OCI-LY7 (cell line): Measurements from ENCODE around the gene KCNIP4. TPM values are rescaled to one million over a fixed set of nuclear protein-coding genes. Genes with fewer than 3 reads are reported as not detected.

Source experiments
- BruUV-seq: library from RNA; stranded (reverse); fragments of 400-500 nt; replicated peaks from 2 replicates; lab custom pipeline; 2021; lab: Mats Ljungman, UMichigan
- CTCF ChIA-PET: fragments of 300-600 bp; sonication (Branson Sonifier 250); formaldehyde crosslinking; loops from one replicate; lab custom pipeline; 2022; ENCODE audit warnings: antibody characterized with exemption; ENCODE audit not compliant: unreplicated experiment; lab: Charles Lee
- POLR2A ChIA-PET: fragments of 300-600 bp; sonication (Branson Sonifier 250); formaldehyde crosslinking; loops from one replicate; lab custom pipeline; 2022; ENCODE audit warnings: antibody characterized with exemption; lab: Charles Lee
- DNase-seq: peaks from one replicate; pipeline ENCODE4 v3.0.0-alpha.2; 2015; ENCODE audit warnings: low spot score
- H2AFZ ChIP-seq: fragments of 200-600 bp; sonication (generic), shearing (Covaris generic); 2 replicates; pipeline ENCODE4 v1.6.1; 2014; ENCODE audit warnings: mild to moderate bottlenecking, antibody characterized with exemption, low read length, moderate library complexity
- H3K27ac ChIP-seq: fragments of 200-600 bp; sonication (generic); 2 replicates; pipeline ENCODE4 v1.5.1; 2014; ENCODE audit warnings: mixed run types, low read depth, mild to moderate bottlenecking, moderate library complexity, low read length, inconsistent platforms; ENCODE audit not compliant: poor library complexity, severe bottlenecking
- H3K36me3 ChIP-seq: fragments of 200-600 bp; sonication (generic); 2 replicates; pipeline ENCODE4 v1.6.1; 2014; ENCODE audit warnings: mild to moderate bottlenecking, antibody characterized with exemption, low read length, moderate library complexity, mixed read lengths; ENCODE audit not compliant: insufficient read depth
- H3K4me1 ChIP-seq: fragments of 200-600 bp; sonication (generic); 2 replicates; pipeline ENCODE4 v1.5.1; 2014; ENCODE audit warnings: mild to moderate bottlenecking, low read length; ENCODE audit not compliant: insufficient read depth, poor library complexity, severe bottlenecking
- H3K4me2 ChIP-seq: fragments of 200-600 bp; sonication (generic); 2 replicates; pipeline ENCODE4 v1.6.1; 2014; ENCODE audit warnings: mild to moderate bottlenecking, low read length
- H3K4me3 ChIP-seq: fragments of 200-600 bp; sonication (generic); 2 replicates; pipeline ENCODE4 v1.5.1; 2014; ENCODE audit warnings: mild to moderate bottlenecking, low read depth, low read length; ENCODE audit not compliant: poor library complexity, severe bottlenecking
- H3K79me2 ChIP-seq: fragments of 200-600 bp; sonication (generic); 2 replicates; pipeline ENCODE4 v1.6.1; 2016; ENCODE audit warnings: low read depth, mild to moderate bottlenecking, low read length, moderate library complexity, mixed read lengths; ENCODE audit not compliant: insufficient read depth
- H3K9me2 ChIP-seq: fragments of 200-600 bp; sonication (generic); 2 replicates; pipeline ENCODE4 v1.6.1; 2016; ENCODE audit warnings: mild to moderate bottlenecking, low read length, mixed read lengths; ENCODE audit not compliant: insufficient read depth
- H3K9me3 ChIP-seq: fragments of 200-600 bp; sonication (generic); 2 replicates; pipeline ENCODE4 v1.6.1; 2014; ENCODE audit warnings: mild to moderate bottlenecking, mixed run types, low read length, mixed read lengths
- H4K20me1 ChIP-seq: fragments of 200-600 bp; sonication (generic); 2 replicates; pipeline ENCODE4 v1.6.1; 2014; ENCODE audit warnings: mild to moderate bottlenecking, antibody characterized with exemption, low read length, moderate library complexity, mixed read lengths; ENCODE audit not compliant: insufficient read depth
- CTCF ChIP-seq: fragments of 200-600 bp; sonication (generic); conservative IDR thresholded peaks from 2 replicates; pipeline ENCODE4 v1.5.1; 2014; ENCODE audit warnings: mild to moderate bottlenecking, antibody characterized with exemption, low read length, moderate library complexity, mixed read lengths
- EZH2phosphoT487 ChIP-seq: fragments of 200-600 bp; sonication (generic); IDR thresholded peaks from 2 replicates; pipeline ENCODE4 v1.6.1; 2018; ENCODE audit warnings: low read depth, borderline replicate concordance, mild to moderate bottlenecking, mixed run types, antibody characterized with exemption, low read length, moderate library complexity, mixed read lengths
- intact Hi-C: fragments of 100-400 bp; cut with micrococcal nuclease; formaldehyde crosslinking; loops from one replicate; pipeline ENCODE4 v1.10.0; 2022; ENCODE audit not compliant: unreplicated experiment
- total RNA-seq, 2 experiments: library from RNA; depleted of rRNA in 1 of 2; stranded (reverse); fragments of >200 nt in 1 of 2; shearing (Covaris generic) in 1 of 2; gene quantifications; 2 replicates each; pipeline ENCODE4 v1.2.3, GENCODE V29; 2014 to 2022

KCNIP4 gene
- total RNA-seq, 2 experiments from 2014 or later = not detected

DNA sequence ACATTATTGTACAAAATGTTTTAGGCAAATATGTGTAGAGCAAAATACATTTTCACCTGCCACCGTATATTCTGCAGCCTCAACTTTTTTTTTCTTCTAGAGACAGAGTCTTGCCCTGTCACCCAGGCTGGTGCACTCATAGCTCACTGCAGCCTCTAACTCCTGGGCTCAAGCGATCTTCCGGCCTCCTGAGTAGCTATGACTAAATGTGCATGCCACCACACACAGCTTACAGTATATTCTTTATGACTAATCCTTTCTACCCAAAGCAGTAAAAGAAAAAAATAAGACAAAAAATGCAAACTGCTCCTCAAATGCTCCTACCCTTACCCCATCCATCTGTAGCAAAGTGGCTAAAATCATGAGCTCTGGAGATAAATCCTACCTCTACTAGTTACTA lies 426.3 kb downstream of the KCNIP4 start:
- no peak overlapping the region for H3K27ac ChIP-seq
- H3K4me3 ChIP-seq = no peak overlapping the region
- no peak for DNase-seq
- no peaks in the 10 kb centered on the region for H3K4me1 ChIP-seq
- H3K9me3 ChIP-seq = no peaks in the 10 kb centered on the region
- H2AFZ ChIP-seq = no peak overlapping the region
- H3K9me2 ChIP-seq = no peaks in the 10 kb centered on the region
- ChIA-PET POLR2A (interaction anchor here (0.6 kb wide), 2 partner anchors 33 to 954 kb away, joined by 3 to 4 read pairs; no protein-coding TSS in a partner anchor), CTCF (no interaction called here)
- no peaks in the 10 kb centered on the region for H4K20me1 ChIP-seq
- no peak overlapping the region for H3K4me2 ChIP-seq
- BruUV-seq = no TSS peak
- intact Hi-C loops = no loop called here
- H3K36me3 ChIP-seq = no peaks in the 10 kb centered on the region
- no peak for TF ChIP-seq EZH2phosphoT487
- no peak for TF ChIP-seq CTCF
- H3K79me2 ChIP-seq = no peaks in the 10 kb centered on the region

GRCh38 chr4:21517126-21517859 lies 431.3 kb downstream of the KCNIP4 start:
- H3K79me2 ChIP-seq = no peaks in the 10 kb centered on the region
- BruUV-seq = no TSS peak
- no peaks in the 10 kb centered on the region for H3K4me1 ChIP-seq
- no peaks in the 10 kb centered on the region for H3K9me2 ChIP-seq
- ChIA-PET POLR2A (no interaction called here), CTCF (no interaction called here)
- no peak overlapping the region for H3K4me2 ChIP-seq
- no peak overlapping the region for H3K27ac ChIP-seq
- H2AFZ ChIP-seq = no peak overlapping the region
- TF ChIP-seq EZH2phosphoT487 = no peak
- TF ChIP-seq CTCF = no peak
- no peaks in the 10 kb centered on the region for H3K36me3 ChIP-seq
- intact Hi-C loops = no loop called here
- no peak overlapping the region for H3K4me3 ChIP-seq
- H4K20me1 ChIP-seq = no peaks in the 10 kb centered on the region
- H3K9me3 ChIP-seq = no peaks in the 10 kb centered on the region
- DNase-seq = no peak

- CTCF ChIA-PET = no interaction called here
- no peaks in the 10 kb centered on the region for H4K20me1 ChIP-seq
- no peak overlapping the region for H3K4me2 ChIP-seq
- intact Hi-C loops = no loop called here
- no peak overlapping the region for H2AFZ ChIP-seq
- POLR2A ChIA-PET = no interaction called here
- TF ChIP-seq EZH2phosphoT487 = no peak
- no peaks in the 10 kb centered on the region for H3K9me2 ChIP-seq
- no peak overlapping the region for H3K4me3 ChIP-seq
- no peak overlapping the region for H3K27ac ChIP-seq
- BruUV-seq = no TSS peak
- no peak for DNase-seq
- no peaks in the 10 kb centered on the region for H3K36me3 ChIP-seq
- H3K9me3 ChIP-seq = no peaks in the 10 kb centered on the region
- no peaks in the 10 kb centered on the region for H3K79me2 ChIP-seq
- H3K4me1 ChIP-seq = no peaks in the 10 kb centered on the region
These were observed 434.4 kb downstream of the KCNIP4 start for GRCh38 chr4:21514022-21514694.
